Measurements from ENCODE around the gene AMMECR1.

Gene AMMECR1

DNA sequence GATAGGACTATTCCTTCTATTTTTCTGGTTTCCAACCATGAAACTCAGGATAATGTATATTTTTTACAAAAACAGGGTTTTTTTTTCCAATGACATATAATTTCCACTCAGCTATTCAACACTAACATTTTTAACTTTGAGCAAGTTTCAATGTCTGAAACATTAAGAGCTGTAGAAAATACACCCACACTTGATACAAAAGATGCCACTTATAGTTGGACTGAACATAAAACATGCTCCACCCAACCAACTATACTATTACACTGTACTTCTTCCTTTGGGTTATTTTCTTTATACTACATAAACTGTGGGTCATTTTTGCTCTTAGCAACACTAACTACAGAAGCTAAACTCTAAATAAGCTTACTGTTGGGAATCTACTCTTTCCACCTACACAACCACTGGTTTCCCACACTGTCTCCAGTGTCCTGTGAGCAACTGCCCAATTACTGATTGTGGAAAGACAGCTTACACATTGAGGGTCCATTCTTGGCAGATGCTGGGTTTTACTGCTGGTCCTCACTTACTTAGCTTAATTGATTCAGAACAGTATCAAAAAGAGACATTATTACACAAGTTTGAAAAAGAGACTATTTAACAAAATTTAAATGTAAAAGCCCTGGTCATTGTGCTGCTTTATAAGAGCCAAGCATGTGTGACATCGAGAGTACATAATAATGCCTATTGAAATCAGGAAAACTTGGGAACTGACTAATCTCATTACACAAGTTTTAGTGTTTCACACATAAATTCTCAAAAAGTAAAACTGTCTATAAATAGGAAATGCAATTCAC lies 6.3 kb downstream of the AMMECR1 start:
- no peak overlapping the region for H3K27ac ChIP-seq (ENCODE audit: low read depth, low read length)
- no peak overlapping the region for H3K4me3 ChIP-seq (ENCODE audit: low read depth, low read length)
- no peaks in the 10 kb centered on the region for H3K36me3 ChIP-seq (ENCODE audit: control insufficient read depth, insufficient read depth, low read length)
- H3K4me1 ChIP-seq (ENCODE audit: control insufficient read depth, insufficient read depth, low read length), result peaks cover 46% of the 10 kb centered on the region
- no peaks in the 10 kb centered on the region for H3K9me3 ChIP-seq (ENCODE audit: control insufficient read depth, insufficient read depth, low read depth, low read length)
- H3K9ac ChIP-seq (ENCODE audit: low read length), result no peak overlapping the region
- H3K27me3 ChIP-seq (ENCODE audit: control insufficient read depth, insufficient read depth, low read length), result no peaks in the 10 kb centered on the region; the same call in 1 of the 2 replicates

DNA sequence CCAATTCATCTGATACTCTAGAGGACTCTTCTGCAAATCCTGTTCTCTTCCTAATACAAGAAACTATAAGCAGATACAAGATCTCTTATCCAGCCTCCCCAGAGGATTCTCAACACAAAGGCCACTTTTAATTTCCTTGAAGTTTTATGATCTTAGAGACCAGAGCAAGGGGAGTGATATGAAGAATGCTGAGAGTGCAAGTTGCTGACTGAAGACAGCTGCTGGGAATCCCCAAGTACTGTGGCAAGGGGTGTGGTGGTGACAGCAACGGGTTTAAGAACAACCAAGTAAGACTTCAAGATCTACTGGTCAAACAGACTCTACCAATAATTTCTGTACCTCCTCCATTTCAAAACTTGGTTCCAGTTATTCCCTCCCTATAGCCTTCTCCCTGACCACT lies 7.0 kb downstream of the AMMECR1 start:
- Histone ChIP-seq H3K27me3 (ENCODE audit: control insufficient read depth, insufficient read depth, low read length) (no peaks in the 10 kb centered on the region; the same call in 1 of the 2 replicates), H3K9ac (ENCODE audit: low read length) (no peak overlapping the region), H3K27ac (ENCODE audit: low read depth, low read length) (no peak overlapping the region), H3K36me3 (ENCODE audit: control insufficient read depth, insufficient read depth, low read length) (no peaks in the 10 kb centered on the region), H3K4me3 (ENCODE audit: low read depth, low read length) (no peak overlapping the region), H3K4me1 (ENCODE audit: control insufficient read depth, insufficient read depth, low read length) (peaks cover 39% of the 10 kb centered on the region), H3K9me3 (ENCODE audit: control insufficient read depth, insufficient read depth, low read depth, low read length) (no peaks in the 10 kb centered on the region)

DNA sequence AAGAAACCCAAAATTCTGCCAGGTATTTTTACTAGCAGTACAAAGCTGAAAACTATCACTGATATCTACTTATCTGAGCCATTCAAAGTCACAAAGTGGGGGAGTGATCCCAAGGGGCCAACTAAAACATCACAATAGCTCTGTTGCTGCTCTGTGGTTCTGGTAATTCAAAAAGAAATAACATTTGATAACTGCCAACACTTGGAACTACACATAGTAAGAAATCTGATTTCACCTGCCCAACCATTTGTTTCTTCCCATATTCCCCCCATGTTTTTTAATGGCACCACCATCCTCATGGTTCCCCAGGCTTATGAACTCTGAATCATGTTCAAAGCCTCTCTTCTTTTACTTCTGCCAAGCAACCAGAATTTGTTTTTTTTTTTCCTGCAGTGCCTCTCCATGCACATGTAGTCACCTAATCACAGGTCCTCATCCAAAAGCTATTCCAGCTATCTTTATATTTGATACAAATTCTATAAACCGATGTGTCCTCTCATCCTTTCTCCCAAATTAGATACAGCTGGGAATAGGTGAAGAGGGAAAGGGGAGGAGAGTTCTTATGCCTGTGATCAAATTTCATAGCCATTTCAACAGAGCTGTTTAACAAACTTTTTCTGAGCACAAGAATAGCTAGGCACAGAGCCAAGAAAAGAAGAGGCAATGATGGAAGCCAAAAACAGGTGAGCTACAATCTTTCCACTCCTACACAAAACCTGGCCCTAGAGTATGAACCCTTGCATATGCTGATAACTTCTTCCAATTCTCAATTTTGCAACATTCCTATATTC lies 7.7 kb downstream of the AMMECR1 start:
- no peaks in the 10 kb centered on the region for H3K36me3 ChIP-seq (ENCODE audit: control insufficient read depth, insufficient read depth, low read length)
- no peak overlapping the region for H3K9ac ChIP-seq (ENCODE audit: low read length)
- H3K9me3 ChIP-seq (ENCODE audit: control insufficient read depth, insufficient read depth, low read depth, low read length), result no peaks in the 10 kb centered on the region
- H3K4me3 ChIP-seq (ENCODE audit: low read depth, low read length), result no peak overlapping the region
- H3K4me1 ChIP-seq (ENCODE audit: control insufficient read depth, insufficient read depth, low read length), result peaks cover 34% of the 10 kb centered on the region
- H3K27ac ChIP-seq (ENCODE audit: low read depth, low read length), result no peak overlapping the region
- H3K27me3 ChIP-seq (ENCODE audit: control insufficient read depth, insufficient read depth, low read length), result no peaks in the 10 kb centered on the region; the same call in 1 of the 2 replicates

DNA sequence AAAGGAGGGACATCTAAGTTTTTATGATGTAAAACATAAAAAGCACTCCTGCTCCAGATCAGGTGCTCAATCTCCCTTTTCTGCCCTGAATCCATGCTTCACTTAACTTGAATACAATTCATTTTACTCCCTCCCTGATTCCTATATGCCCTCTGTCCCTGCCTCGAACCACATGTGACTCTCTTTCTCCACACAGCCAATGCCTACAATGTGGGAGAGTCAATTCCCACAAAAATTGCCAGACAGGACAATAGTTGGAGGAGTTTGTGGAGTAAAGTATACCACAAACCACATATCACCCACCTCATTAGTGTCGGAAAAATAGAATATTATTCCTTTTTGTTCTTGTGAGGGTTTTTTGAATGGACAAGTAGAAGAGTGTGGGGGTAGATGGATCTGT lies 9.7 kb downstream of the AMMECR1 start:
- Histone ChIP-seq H3K4me3 (ENCODE audit: low read depth, low read length) (no peak overlapping the region), H3K27me3 (ENCODE audit: control insufficient read depth, insufficient read depth, low read length) (no peaks in the 10 kb centered on the region; the same call in 1 of the 2 replicates), H3K27ac (ENCODE audit: low read depth, low read length) (no peak overlapping the region), H3K9me3 (ENCODE audit: control insufficient read depth, insufficient read depth, low read depth, low read length) (no peaks in the 10 kb centered on the region), H3K4me1 (ENCODE audit: control insufficient read depth, insufficient read depth, low read length) (peaks cover 18% of the 10 kb centered on the region), H3K36me3 (ENCODE audit: control insufficient read depth, insufficient read depth, low read length) (no peaks in the 10 kb centered on the region), H3K9ac (ENCODE audit: low read length) (no peak overlapping the region)

DNA sequence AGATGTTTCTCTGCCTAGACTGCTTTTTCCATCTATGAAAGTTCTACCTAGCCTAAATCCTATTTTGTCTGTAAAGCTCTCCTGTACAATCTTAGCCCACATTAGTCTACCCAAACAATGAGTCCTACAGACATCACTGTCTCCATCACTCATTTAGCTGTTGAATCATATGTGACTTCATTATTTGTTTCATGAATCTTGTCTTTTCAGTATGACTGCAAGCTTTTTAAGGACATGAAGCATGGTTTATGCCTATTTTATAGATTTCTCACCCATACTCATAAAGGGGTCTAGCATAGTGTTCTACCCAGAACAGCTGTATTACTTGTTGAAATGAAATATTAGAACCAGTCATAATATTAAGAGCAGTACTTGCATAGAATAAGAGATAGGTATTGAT lies 13.0 kb downstream of the AMMECR1 start:
- H3K27ac ChIP-seq (ENCODE audit: low read depth, low read length), result no peak overlapping the region
- H3K27me3 ChIP-seq (ENCODE audit: control insufficient read depth, insufficient read depth, low read length), result no peaks in the 10 kb centered on the region; the same call in 1 of the 2 replicates
- no peaks in the 10 kb centered on the region for H3K9me3 ChIP-seq (ENCODE audit: control insufficient read depth, insufficient read depth, low read depth, low read length)
- no peaks in the 10 kb centered on the region for H3K36me3 ChIP-seq (ENCODE audit: control insufficient read depth, insufficient read depth, low read length)
- H3K4me1 ChIP-seq (ENCODE audit: control insufficient read depth, insufficient read depth, low read length), result peaks cover 4% of the 10 kb centered on the region; the same call in 1 of the 2 replicates
- H3K9ac ChIP-seq (ENCODE audit: low read length), result no peak overlapping the region
- no peak overlapping the region for H3K4me3 ChIP-seq (ENCODE audit: low read depth, low read length)

DNA sequence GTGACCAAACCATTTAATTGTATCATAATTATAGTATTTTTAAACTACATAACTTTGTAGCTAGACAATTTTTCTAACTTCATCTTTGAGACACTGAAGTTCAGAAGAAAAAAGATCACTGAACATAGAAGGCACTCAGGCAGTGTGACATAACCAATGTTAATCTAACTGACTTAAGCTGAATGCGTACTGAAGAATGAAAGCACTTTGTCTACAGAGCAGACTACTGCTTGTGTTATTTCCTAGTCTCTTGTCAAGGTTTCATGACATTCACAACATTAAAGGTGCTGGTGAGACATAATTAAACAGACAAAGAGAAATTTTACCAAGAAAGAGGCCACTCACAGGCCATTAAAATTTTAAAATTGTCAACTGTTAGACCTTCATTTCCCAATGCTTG lies 13.5 kb downstream of the AMMECR1 start:
- H3K27ac ChIP-seq (ENCODE audit: low read depth, low read length), result no peak overlapping the region
- H3K4me3 ChIP-seq (ENCODE audit: low read depth, low read length), result no peak overlapping the region
- no peaks in the 10 kb centered on the region; the same call in 1 of the 2 replicates for H3K27me3 ChIP-seq (ENCODE audit: control insufficient read depth, insufficient read depth, low read length)
- no peaks in the 10 kb centered on the region for H3K36me3 ChIP-seq (ENCODE audit: control insufficient read depth, insufficient read depth, low read length)
- H3K9ac ChIP-seq (ENCODE audit: low read length), result no peak overlapping the region
- H3K4me1 ChIP-seq (ENCODE audit: control insufficient read depth, insufficient read depth, low read length), result peaks cover 4% of the 10 kb centered on the region; the same call in 1 of the 2 replicates
- no peaks in the 10 kb centered on the region for H3K9me3 ChIP-seq (ENCODE audit: control insufficient read depth, insufficient read depth, low read depth, low read length)

DNA sequence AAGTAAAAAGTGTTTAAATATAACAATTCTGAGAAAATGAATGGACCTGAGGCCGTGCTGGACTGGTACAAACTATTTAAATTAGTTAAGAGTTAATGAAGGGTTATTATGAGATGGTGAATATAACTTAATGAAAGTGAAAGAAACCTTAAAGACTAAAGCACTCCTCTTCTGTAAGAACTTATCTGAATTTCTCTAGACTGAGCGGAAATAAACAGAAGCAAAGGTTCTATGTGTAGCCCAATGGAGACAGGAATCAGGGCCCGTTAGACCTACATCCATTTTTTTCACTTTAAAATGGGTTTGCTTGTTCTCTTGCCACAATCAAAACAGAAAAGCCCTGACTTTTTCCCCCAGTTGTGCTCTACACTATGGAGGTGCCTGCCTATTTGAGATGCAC lies 14.9 kb downstream of the AMMECR1 start:
- Histone ChIP-seq H3K9ac (ENCODE audit: low read length) (no peak overlapping the region), H3K27ac (ENCODE audit: low read depth, low read length) (no peak overlapping the region), H3K27me3 (ENCODE audit: control insufficient read depth, insufficient read depth, low read length) (no peaks in the 10 kb centered on the region; the same call in 1 of the 2 replicates), H3K9me3 (ENCODE audit: control insufficient read depth, insufficient read depth, low read depth, low read length) (no peaks in the 10 kb centered on the region), H3K4me3 (ENCODE audit: low read depth, low read length) (no peak overlapping the region), H3K36me3 (ENCODE audit: control insufficient read depth, insufficient read depth, low read length) (no peaks in the 10 kb centered on the region), H3K4me1 (ENCODE audit: control insufficient read depth, insufficient read depth, low read length) (no peaks in the 10 kb centered on the region)

DNA sequence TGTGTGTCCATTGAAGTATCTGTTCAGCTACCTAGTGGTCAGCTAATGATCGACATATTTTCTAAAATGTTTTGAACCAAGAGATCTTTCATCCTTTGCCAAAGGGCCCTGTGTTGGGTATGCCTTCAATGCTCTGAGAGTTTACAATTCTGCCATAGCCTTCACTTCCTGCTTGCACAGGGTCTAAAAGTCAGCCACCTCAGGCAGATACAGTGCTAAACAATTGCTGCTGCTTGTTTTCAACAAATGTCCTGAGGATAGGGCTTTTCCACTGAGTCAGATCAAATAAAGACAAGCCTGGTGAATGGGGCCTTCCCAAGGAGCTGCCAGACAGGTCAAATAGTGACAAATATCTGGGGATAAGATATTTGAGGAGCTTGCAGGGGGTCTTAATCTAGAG lies 16.7 kb downstream of the AMMECR1 start:
- H3K4me3 ChIP-seq (ENCODE audit: low read depth, low read length), result no peak overlapping the region
- no peak overlapping the region for H3K9ac ChIP-seq (ENCODE audit: low read length)
- no peaks in the 10 kb centered on the region for H3K4me1 ChIP-seq (ENCODE audit: control insufficient read depth, insufficient read depth, low read length)
- H3K9me3 ChIP-seq (ENCODE audit: control insufficient read depth, insufficient read depth, low read depth, low read length), result no peaks in the 10 kb centered on the region
- H3K36me3 ChIP-seq (ENCODE audit: control insufficient read depth, insufficient read depth, low read length), result no peaks in the 10 kb centered on the region
- H3K27me3 ChIP-seq (ENCODE audit: control insufficient read depth, insufficient read depth, low read length), result no peaks in the 10 kb centered on the region; the same call in 1 of the 2 replicates
- H3K27ac ChIP-seq (ENCODE audit: low read depth, low read length), result no peak overlapping the region

DNA sequence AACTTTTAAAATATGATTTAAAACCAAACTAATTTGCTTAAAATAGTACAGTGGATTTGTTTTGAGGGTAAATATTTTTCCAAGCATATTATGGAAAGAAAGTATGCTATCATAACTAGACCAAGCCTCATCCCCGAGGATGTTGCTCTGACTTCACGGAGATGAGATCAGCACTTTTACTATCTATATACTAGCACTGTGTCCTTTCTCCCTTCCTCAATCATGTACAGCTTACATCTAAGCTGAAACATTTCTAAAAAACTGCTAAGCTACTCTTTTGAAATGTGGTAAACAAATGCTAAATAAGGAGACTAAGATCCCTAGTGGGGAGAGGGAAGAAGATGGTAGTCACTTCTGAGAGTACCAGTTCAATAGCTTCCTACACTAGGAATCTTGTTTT lies 23.8 kb downstream of the AMMECR1 start:
- H3K27ac ChIP-seq (ENCODE audit: low read depth, low read length), result no peak overlapping the region
- no peak overlapping the region for H3K9ac ChIP-seq (ENCODE audit: low read length)
- H3K9me3 ChIP-seq (ENCODE audit: control insufficient read depth, insufficient read depth, low read depth, low read length), result no peaks in the 10 kb centered on the region

DNA sequence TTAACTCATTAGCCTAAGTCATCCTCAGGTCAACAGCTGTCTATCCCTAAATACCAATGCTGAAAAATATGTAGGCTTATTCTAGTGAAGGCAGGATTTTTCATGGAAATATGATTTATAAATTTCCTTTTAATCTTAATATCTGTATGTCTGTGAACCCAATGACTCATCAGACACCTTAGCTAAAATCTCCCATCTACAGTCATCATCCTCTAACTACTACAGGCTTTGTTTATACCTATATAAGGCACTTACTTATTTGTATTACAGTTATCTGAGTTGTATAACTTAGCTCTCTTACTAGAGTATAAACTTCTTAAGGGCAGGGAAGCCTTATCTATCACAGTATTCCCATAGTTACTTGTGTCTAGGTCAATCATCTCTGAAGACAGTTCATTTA lies 24.2 kb downstream of the AMMECR1 start:
- no peaks in the 10 kb centered on the region; the same call in 1 of the 2 replicates for H3K4me1 ChIP-seq (ENCODE audit: control insufficient read depth, insufficient read depth, low read length)
- no peak overlapping the region for H3K4me3 ChIP-seq (ENCODE audit: low read depth, low read length)
- H3K27ac ChIP-seq (ENCODE audit: low read depth, low read length), result no peak overlapping the region
- no peak overlapping the region for H3K9ac ChIP-seq (ENCODE audit: low read length)
- no peaks in the 10 kb centered on the region for H3K27me3 ChIP-seq (ENCODE audit: control insufficient read depth, insufficient read depth, low read length)
- no peaks in the 10 kb centered on the region for H3K9me3 ChIP-seq (ENCODE audit: control insufficient read depth, insufficient read depth, low read depth, low read length)
- no peaks in the 10 kb centered on the region for H3K36me3 ChIP-seq (ENCODE audit: control insufficient read depth, insufficient read depth, low read length)

More for the DNA sequence above, 23.8 kb downstream of the AMMECR1 start:
- Histone ChIP-seq H3K36me3 (ENCODE audit: control insufficient read depth, insufficient read depth, low read length) (no peaks in the 10 kb centered on the region), H3K4me3 (ENCODE audit: low read depth, low read length) (no peak overlapping the region), H3K4me1 (ENCODE audit: control insufficient read depth, insufficient read depth, low read length) (no peaks in the 10 kb centered on the region; the same call in 1 of the 2 replicates), H3K27me3 (ENCODE audit: control insufficient read depth, insufficient read depth, low read length) (no peaks in the 10 kb centered on the region)

DNA sequence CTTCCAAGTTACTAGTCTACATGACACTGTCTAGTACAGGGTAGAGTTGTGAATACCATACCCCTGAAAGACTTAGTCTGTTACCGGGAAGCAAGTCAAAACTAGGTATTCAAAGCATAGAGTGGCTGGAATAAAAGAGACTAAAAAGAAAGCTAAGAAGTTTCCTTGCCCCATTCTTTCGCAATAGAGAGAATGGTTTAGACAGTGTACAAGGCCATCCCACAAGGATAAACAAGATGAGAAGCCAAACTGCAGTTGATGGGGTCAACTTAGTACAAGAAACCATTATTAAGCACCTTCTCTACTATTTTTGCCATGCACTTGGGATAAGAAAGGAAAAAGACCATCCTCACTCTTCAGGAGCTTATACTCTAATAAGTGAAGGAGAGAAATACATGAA lies 30.3 kb downstream of the AMMECR1 start:
- H3K9ac ChIP-seq (ENCODE audit: low read length), result no peak overlapping the region
- H3K36me3 ChIP-seq (ENCODE audit: control insufficient read depth, insufficient read depth, low read length), result no peaks in the 10 kb centered on the region
- no peak overlapping the region for H3K27ac ChIP-seq (ENCODE audit: low read depth, low read length)
- H3K4me1 ChIP-seq (ENCODE audit: control insufficient read depth, insufficient read depth, low read length), result no peaks in the 10 kb centered on the region
- no peaks in the 10 kb centered on the region for H3K9me3 ChIP-seq (ENCODE audit: control insufficient read depth, insufficient read depth, low read depth, low read length)
- H3K27me3 ChIP-seq (ENCODE audit: control insufficient read depth, insufficient read depth, low read length), result peaks cover 5% of the 10 kb centered on the region; the same call in 1 of the 2 replicates
- no peak overlapping the region for H3K4me3 ChIP-seq (ENCODE audit: low read depth, low read length)
